SK-N-MC (cell line): ENCODE measurements around the gene WDR35.
"Not testable (repeated sequence)": the region's sequence is repeated elsewhere in the genome, so short reads cannot be mapped to it uniquely, and the experiment has no call there.

Experiments used
- DNase-seq: peaks from one replicate; pipeline ENCODE4 v3.0.0-alpha.2; 2011; ENCODE audit warnings: low read depth, low spot score
- H3K27ac ChIP-seq: fragments of 200-600 bp; sonication (generic); 2 replicates; pipeline ENCODE4 v1.5.1; 2016; ENCODE audit warnings: mixed run types
- H3K36me3 ChIP-seq: fragments of 200-600 bp; sonication (generic); 2 replicates; pipeline ENCODE4 v1.6.1; 2017; ENCODE audit warnings: antibody characterized with exemption, low read length, mixed read lengths; ENCODE audit not compliant: insufficient read depth
- H3K4me3 ChIP-seq: fragments of 200-600 bp; sonication (generic); 2 replicates; pipeline ENCODE4 v1.5.1; 2016
- H3K9ac ChIP-seq: fragments of 200-600 bp; sonication (generic); 2 replicates; pipeline ENCODE4 v1.8.0; 2017; ENCODE audit warnings: mixed run types, mixed read lengths; ENCODE audit not compliant: insufficient read length
- H3K9me3 ChIP-seq: fragments of 200-600 bp; sonication (generic); 2 replicates; pipeline ENCODE4 v1.6.1; 2017; ENCODE audit warnings: low read depth, mild to moderate bottlenecking, antibody characterized with exemption, low read length, moderate library complexity, mixed read lengths
- EZH2 ChIP-seq: fragments of 200-600 bp; sonication (generic); IDR thresholded peaks from one replicate; pipeline ENCODE4 v1.6.1; 2017; ENCODE audit warnings: antibody characterized with exemption
- FOXP2 ChIP-seq: optimal IDR thresholded peaks from 2 replicates; pipeline ENCODE3; 2011; ENCODE audit warnings: mild to moderate bottlenecking, moderate library complexity; ENCODE audit not compliant: insufficient read depth; ENCODE audit errors: extremely low read length, control extremely low read depth
- POLR2AphosphoS5 ChIP-seq: IDR thresholded peaks from 2 replicates; pipeline ENCODE4 v1.6.1; 2012; ENCODE audit warnings: mild to moderate bottlenecking, low read depth, low read length, borderline replicate concordance

WDR35 gene

DNA sequence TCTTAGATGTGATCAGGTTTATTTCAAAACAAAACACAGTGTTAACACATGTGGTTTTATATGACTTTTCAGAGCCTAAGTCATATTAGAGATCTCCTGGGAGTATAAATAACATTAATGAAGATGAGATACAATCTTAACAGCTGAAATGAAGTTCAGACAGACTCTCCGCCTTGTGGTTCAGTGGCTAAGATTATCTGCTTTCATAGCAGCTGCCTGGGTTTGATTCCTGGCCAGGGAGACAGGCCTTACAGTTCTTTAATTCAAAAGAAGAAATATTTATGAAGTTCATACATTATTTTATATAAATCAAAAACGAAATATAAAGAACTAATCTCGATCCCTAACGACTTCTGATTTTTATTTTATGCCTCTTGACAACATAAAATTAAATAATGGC, 52.9 kb downstream of the WDR35 start:
- no peak overlapping the region for H3K27ac ChIP-seq
- H3K9me3 ChIP-seq, result no peaks in the 10 kb centered on the region
- peaks cover 39% of the 10 kb centered on the region for H3K36me3 ChIP-seq
- TF ChIP-seq POLR2AphosphoS5 (no peak), FOXP2 (no peak), EZH2 (no peak)
- DNase-seq, result no peak
- no peak overlapping the region for H3K4me3 ChIP-seq
- no peak overlapping the region for H3K9ac ChIP-seq

DNA sequence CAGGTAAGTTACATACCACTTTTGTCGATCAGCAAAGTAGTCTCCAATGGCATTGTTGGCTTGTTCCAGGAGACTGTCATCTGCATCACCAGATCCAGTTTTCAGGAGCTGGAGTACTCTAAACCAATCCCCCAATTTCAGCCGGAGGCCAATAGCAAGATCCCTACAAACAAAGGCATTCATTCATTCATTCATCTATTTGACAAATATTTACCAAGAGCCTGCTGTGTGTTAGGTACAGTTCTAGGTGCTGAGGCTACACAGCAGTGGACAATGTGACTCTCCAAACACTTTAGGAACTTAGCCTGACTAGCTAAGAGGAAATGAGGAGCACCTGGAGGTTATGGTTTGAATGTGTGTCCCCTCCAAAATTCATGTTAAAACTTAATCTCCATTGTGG, 53.7 kb downstream of the WDR35 start:
- no peak overlapping the region for H3K4me3 ChIP-seq
- no peak for TF ChIP-seq POLR2AphosphoS5
- no peak for TF ChIP-seq FOXP2
- TF ChIP-seq EZH2, result no peak
- no peak for DNase-seq
- no peak overlapping the region for H3K9ac ChIP-seq
- no peak overlapping the region for H3K27ac ChIP-seq
- no peaks in the 10 kb centered on the region for H3K9me3 ChIP-seq
- H3K36me3 ChIP-seq, result peaks cover 42% of the 10 kb centered on the region

DNA sequence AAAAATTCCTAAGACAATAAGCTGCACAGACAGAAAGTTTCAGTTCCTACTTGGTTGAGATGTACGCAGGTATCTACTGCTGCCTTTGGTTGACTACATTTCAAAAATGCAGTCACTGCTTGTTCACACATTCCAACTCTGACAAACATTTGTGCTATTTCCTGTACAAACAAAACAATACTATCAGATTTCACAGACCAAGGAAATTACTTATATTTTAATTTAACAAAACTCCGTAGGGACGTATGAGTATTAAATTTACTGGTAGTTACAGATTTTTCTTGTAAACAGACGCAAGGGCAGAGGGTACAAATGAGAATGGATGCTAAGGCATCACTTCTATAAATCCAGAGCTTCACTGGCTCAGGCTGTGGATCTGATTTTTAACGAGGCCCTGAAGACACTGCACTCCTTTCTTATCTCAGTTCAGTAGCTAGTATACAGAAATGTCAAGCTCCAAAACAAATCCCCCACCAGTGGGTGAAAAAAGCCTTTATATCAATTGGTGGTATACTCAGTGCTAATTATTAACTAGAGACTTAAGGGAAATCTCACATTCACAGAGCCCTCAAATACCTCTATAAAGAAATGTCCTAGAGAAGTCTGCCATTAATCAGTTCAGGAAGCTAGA, 56.4 kb downstream of the WDR35 start:
- Histone ChIP-seq H3K36me3 (peaks cover 62% of the 10 kb centered on the region), H3K9ac (no peak overlapping the region)
- no peak for DNase-seq

DNA sequence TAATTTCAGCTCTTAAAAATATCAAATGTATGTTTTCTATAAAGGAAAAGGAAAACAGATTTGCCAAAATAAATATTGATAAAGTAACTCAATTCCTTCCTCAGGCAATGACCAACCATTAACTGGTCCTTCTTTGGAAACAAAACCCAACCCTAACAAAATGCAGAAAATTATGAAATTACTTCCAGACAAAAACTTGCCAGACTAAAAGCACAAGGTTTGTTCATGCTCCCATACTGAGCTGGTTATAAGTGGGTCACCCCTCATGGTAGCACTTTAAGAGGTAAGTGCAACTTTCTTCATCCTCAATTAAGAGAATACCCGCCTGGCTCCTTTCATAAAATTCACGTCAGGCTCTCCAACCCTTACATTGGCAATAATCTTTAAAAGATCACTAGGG, 57.0 kb downstream of the WDR35 start:
- Histone ChIP-seq H3K9me3 (no peaks in the 10 kb centered on the region), H3K4me3 (no peak overlapping the region), H3K9ac (no peak overlapping the region), H3K36me3 (peaks cover 62% of the 10 kb centered on the region), H3K27ac (peak overlapping the region; percentile 44)
- TF ChIP-seq FOXP2 (no peak), EZH2 (no peak), POLR2AphosphoS5 (no peak)
- DNase-seq, result no peak

More for the DNA sequence above, 56.4 kb downstream of the WDR35 start:
- Histone ChIP-seq H3K4me3 (no peak overlapping the region), H3K9me3 (no peaks in the 10 kb centered on the region), H3K27ac (peak overlapping the region; percentile 44)
- TF ChIP-seq POLR2AphosphoS5 (no peak), FOXP2 (no peak), EZH2 (no peak)

DNA sequence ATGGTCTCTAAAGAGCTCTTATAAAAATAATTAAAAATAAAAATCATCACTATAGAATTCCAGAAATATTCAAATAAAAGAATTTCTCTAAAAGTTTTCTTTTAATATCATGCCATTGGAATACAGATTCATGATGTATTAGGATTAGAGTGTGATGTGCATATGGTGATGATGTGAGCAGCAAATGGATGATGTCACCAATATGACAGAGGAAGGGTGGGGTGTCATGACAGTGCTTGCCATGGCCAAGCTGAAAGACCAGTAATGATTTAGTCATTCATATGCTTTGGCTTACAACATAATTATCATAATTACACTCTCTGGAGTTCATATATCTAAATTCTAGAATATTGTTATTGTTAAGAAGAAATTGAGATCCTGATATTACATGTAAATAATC, 60.7 kb downstream of the WDR35 start:
- TF ChIP-seq FOXP2 (no peak), POLR2AphosphoS5 (no peak), EZH2 (no peak)
- no peak overlapping the region for H3K27ac ChIP-seq

DNA sequence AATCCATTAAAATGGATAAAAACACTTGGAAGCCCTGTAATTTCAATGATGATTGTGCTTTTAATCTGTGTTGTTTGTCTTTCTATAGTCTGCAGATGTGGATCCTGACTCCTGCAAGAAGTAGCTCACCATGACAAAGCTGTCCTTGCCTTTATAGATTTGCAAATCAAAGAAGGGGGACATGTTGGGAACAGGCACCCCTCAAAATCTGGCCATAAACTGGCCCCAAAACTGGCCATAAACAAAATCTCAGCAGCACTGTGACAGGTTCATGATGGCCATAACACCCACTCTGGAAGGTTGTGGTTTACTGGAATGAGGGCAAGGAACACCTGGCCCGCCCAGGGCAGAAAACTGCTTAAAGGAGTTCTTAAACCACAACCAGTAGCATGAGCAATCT, 62.1 kb downstream of the WDR35 start:
- not testable (repeated sequence) for H3K9ac ChIP-seq, H3K9me3 ChIP-seq, H3K27ac ChIP-seq, H3K4me3 ChIP-seq, DNase-seq
- peaks cover 46% of the 10 kb centered on the region for H3K36me3 ChIP-seq

More for the DNA sequence above, 60.7 kb downstream of the WDR35 start:
- no peak overlapping the region for H3K9ac ChIP-seq
- H3K36me3 ChIP-seq, result peaks cover 46% of the 10 kb centered on the region
- no peak overlapping the region for H3K4me3 ChIP-seq
- no peaks in the 10 kb centered on the region for H3K9me3 ChIP-seq
- DNase-seq, result no peak

DNA sequence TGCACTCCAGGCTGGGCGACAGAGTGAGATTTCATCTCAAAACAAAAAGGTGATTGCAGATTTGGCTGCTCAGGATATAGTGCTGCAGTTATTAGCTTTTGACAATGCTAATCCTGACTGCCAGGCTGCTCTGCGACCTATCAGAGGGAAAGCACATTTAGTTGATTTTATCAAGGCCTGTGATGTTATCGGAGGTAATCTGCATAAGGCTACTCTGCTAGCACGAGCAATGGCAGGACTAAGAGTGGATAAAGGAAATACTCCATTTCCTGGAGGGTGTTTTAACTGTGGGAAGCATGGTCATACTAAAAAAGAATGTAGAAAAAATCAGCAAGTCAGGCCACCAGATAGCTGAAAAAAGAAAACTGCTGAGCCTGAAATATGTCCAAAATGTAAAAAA, 65.4 kb downstream of the WDR35 start:
- not testable (repeated sequence) for H3K27ac ChIP-seq, H3K9ac ChIP-seq, H3K9me3 ChIP-seq, H3K4me3 ChIP-seq, DNase-seq
- H3K36me3 ChIP-seq, result peaks cover 24% of the 10 kb centered on the region

DNA sequence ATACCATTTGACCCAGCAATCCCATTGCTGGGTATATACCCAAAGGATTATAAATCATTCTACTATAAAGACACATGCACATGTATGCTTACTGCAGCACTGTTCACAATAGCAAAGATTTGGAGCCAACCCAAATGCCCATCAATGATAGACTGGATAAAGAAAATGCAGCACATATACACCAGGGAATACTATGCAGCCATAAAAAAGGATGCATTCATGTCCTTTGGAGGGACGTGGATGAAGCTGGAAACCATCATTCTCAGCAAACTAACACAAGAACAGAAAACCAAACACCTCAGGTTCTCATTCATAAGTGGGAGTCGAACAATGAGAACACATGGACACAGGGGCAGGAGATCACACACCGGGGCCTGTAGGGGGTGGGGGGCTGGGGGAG, 67.7 kb downstream of the WDR35 start:
- H3K27ac ChIP-seq, H3K36me3 ChIP-seq, DNase-seq, H3K9ac ChIP-seq, H3K9me3 ChIP-seq, H3K4me3 ChIP-seq: not testable (repeated sequence)

DNA sequence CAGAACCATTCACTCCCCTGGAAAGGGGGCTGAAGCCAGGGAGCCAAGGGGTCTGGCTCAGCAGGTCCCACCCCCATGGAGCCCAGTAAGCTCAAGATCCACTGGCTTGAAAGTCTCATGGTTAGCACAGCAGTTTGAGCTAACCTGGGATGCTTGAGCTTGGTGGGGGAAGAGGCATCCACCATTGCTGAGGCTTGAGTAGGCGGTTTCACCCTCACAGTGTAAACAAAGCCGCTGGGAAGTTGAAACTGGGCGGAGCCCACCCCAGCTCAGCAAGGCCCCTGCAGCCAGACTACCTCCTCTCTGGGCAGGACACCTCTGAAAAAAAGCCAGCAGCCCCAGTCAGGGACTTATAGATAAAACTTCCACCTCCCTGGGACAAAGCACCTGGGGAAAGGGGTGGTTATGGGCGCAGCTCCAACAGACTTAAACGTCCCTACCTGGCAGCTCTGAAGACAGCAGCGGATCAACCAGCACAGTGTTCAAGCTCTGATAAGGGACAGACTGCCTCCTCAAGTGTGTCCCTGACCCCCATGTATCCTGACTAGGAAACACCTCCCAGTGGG, 73.4 kb downstream of the WDR35 start:
- Histone ChIP-seq H3K36me3 (peaks cover 17% of the 10 kb centered on the region), H3K27ac (no peak overlapping the region), H3K9ac (no peak overlapping the region), H3K9me3 (no peaks in the 10 kb centered on the region), H3K4me3 (no peak overlapping the region)
- no peak for TF ChIP-seq EZH2
- no peak for TF ChIP-seq POLR2AphosphoS5
- TF ChIP-seq FOXP2, result no peak
- no peak for DNase-seq
